ENCODE data around the gene SPATA16.

GRCh38 chr3:172918568-172919296 is 222.3 kb downstream of the SPATA16 start:
- TF ChIP-seq CTCF (IDR thresholded peaks at IDR 0.05; ENCODE audit: low read length), result no peak
- no peak for TF ChIP-seq EZH2phosphoT487 (IDR thresholded peaks at IDR 0.05; ENCODE audit: low read length)
